ENCODE results near the gene TMEM184C. TPM values are rescaled to one million over a fixed set of nuclear protein-coding genes. Genes with fewer than 3 reads are reported as not detected.

The TMEM184C gene
- total RNA-seq: 40.2 and 42.6 TPM in 2 replicates

DNA sequence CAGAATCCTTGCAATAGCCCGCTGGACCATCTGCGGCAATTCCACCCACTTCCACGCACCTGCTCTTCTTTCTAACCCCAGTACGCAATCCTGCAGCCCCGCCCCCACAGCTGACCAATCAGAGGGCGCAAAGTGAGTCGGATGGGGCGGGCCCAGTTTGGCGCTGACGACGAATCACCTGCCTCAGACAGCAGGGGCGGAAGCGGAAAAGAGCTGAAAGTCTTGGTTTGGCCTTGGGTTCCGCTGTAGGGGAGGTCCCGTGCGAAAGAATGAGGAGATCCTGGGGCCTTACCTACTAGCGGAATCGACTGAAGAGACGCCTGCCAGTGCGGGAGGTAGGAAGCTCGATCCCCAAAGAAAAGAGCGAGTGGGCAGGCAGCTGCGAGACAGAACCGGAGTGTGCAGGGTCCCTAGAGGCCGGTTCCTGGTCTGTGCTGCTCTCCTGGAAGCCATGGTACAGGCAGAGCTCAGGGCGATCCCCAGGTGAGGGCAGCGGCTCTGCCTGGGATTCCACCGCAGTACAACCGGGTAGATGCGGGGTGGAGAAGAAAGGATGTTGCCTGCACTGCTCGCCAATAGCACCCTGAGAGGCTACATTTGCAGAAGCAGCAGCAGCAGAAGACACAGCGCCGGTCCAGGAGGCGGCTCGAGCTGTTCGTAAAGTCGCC is at the start of gene TMEM184C:
Gene TMEM184C, plus strand, starts transcription at position 225 of the 668 bp plus-strand sequence. CDS start 560 bp downstream, outside the sequence.

DNA sequence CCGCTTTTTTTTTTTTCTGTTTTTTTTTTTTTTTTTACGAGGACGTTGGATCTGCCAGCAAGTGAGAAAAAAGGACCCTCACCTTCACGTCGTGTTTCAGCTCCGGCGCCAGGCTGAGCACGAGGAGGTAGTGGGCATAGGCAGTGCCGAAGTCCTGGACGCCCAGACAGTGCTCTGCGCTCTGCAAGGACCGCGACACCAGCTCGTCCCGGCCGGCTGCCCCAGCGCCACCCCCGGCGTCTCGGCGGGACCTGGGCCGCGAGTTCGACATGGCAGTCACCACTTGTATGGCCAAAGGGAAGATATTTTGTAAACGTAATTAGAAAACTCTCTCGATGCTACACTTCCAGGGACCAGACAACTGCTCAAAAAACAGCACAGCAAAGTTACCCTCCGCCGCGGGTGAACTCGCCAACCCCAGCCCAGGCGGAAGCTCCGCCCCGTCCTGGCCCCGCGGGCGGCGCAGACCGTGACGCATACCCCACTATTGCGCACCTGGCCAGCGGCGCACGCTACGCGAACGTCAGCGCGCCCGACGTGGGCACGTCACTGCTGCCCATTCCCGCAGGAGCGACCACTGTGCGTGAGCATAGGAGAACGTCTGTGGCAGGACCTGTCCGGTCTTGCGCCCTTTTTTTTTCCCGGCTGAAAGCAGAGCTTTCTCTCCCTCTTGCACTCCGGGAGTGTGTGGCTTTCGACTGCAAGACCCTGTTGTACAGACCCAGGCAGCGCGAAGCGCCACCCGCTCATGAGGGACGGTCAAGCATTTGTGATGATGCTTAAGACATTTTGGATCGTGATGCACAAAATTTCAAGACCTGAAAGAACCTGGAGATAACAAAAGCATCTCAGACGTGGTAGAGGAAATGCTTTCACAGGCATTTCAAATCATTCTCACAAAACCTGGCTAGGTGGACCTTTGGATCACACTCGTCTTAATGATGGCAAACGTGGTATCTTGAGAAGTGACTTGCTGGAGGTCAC is 66.8 kb downstream of the TMEM184C start, which contains the start of gene PRMT9:
Gene PRMT9, minus strand, starts transcription at position 447 of the 984 bp plus-strand sequence. Its CDS starts 176 bp downstream, at position 271.

Other genes with a start within 250 kb of the TMEM184C start
- not detected in 2 replicates for gene EDNRA, start 136.3 kb upstream of the TMEM184C start, total RNA-seq
- 12.0 and 12.6 TPM in 2 replicates for gene PRMT9, start 66.8 kb downstream of the TMEM184C start, total RNA-seq
- 29.9 and 32.2 TPM in 2 replicates for gene ARHGAP10, start 114.7 kb downstream of the TMEM184C start, total RNA-seq

Data from thoracic aorta endothelial cell (primary cell).